Measurements from ENCODE around the gene VAX1. TPM values are rescaled to one million over a fixed set of nuclear protein-coding genes. Genes with fewer than 3 reads are reported as not detected.

VAX1 gene
- polyA plus RNA-seq, 1 of the 3 experiments (the other 2 are of a cell fraction): not detected

GRCh38 chr10:117130862-117131375 lies 7.2 kb downstream of the VAX1 start:
- H4K20me1 ChIP-seq (ENCODE audit: insufficient read depth): no peaks in the 10 kb centered on the region
- H3K4me2 ChIP-seq: no peak overlapping the region
- H3F3A ChIP-seq (replicated peaks; ENCODE audit: insufficient read depth): no peaks in the 10 kb centered on the region
- H3K4me3 ChIP-seq (ENCODE audit: low read depth in 2 of 2, low read length in 1 of 2): no peak overlapping the region
- H3K36me3 ChIP-seq (replicated peaks in 1 of 2; ENCODE audit: control insufficient read depth in 1 of 2, insufficient read depth in 2 of 2, low read length in 1 of 2): no peaks in the 10 kb centered on the region
- WGBS (ENCODE audit: low lambda C conversion rate): 74% methylated on average over 8 of the region's 8 CpGs
- no peaks in the 10 kb centered on the region for H3K9me3 ChIP-seq
- DNase-seq: no peak
- H3K9ac ChIP-seq: no peak overlapping the region
- H3K27ac ChIP-seq (ENCODE audit: low read depth in 2 of 2, low read length in 1 of 2): no peak overlapping the region
- ChIA-PET CTCF (interaction anchor here (1.1 to 4.9 kb wide), 6 partner anchors 14 to 334 kb away, joined by 3 to 27 read pairs (median 6); no protein-coding TSS in a partner anchor), POLR2A (no interaction called here)
- no peaks in the 10 kb centered on the region; a peak in 2 of 4 replicates for H3K4me1 ChIP-seq (ENCODE audit: control insufficient read depth in 1 of 2, insufficient read depth in 2 of 2, low read depth in 1 of 2, low read length in 1 of 2)
- H3K79me2 ChIP-seq (ENCODE audit: insufficient read depth): no peaks in the 10 kb centered on the region
- peaks cover 74% of the 10 kb centered on the region for H3K27me3 ChIP-seq (ENCODE audit: insufficient read depth)
- TF ChIP-seq IRF3 (IDR thresholded peaks at IDR 0.05; ENCODE audit: low read depth, low read length) (no peak), FOXJ3 (CRISPR knock-in tag; IDR thresholded peaks at IDR 0.05) (no peak), ZBTB33 (IDR thresholded peaks at IDR 0.05; ENCODE audit: borderline replicate concordance, low read depth) (no peak), PBX3 (IDR thresholded peaks at IDR 0.05) (no peak), TAF1 (IDR thresholded peaks at IDR 0.05; ENCODE audit: borderline replicate concordance, low read depth, low read length) (no peak), FOSL2 (IDR thresholded peaks at IDR 0.05; ENCODE audit: borderline replicate concordance, low read depth) (no peak), CTCF (IDR thresholded peaks at IDR 0.05) (no peak), RCOR1 (IDR thresholded peaks at IDR 0.05; ENCODE audit: low read length) (no peak), MXI1 (IDR thresholded peaks at IDR 0.05; ENCODE audit: low read depth, low read length) (no peak), ELF1 (IDR thresholded peaks at IDR 0.05) (no peak), YY1 (IDR thresholded peaks at IDR 0.05; ENCODE audit: low read depth) (no peak)
- H2AFZ ChIP-seq (ENCODE audit: low read depth): no peak overlapping the region
- H3K9me2 ChIP-seq: no peaks in the 10 kb centered on the region

Data from SK-N-SH (cell line).